Left renal cortex interstitium (tissue), 4 donors: ENCODE results near the gene CALML4. TPM values are rescaled to one million over a fixed set of nuclear protein-coding genes. Genes with fewer than 3 reads are reported as not detected.
"Not testable (repeated sequence)": the region's sequence is repeated elsewhere in the genome, so short reads cannot be mapped to it uniquely, and the experiment has no call there.

Experiments used
- DNase-seq, 4 donors: peaks; one replicate each; pipeline ENCODE4 v3.0.0-alpha.2; 2013; ENCODE audit warnings: low read depth in 4 of 4, low spot score in 2 of 4, missing footprints in 1 of 4
- polyA plus RNA-seq, 4 donors: library from polyadenylated mRNA; unstranded; fragments of 120-200 nt; gene quantifications; one replicate each; pipeline ENCODE4 v1.2.1, GENCODE V29; 2013; ENCODE audit not compliant: insufficient read length in 4 of 4

CALML4 gene, protein sequence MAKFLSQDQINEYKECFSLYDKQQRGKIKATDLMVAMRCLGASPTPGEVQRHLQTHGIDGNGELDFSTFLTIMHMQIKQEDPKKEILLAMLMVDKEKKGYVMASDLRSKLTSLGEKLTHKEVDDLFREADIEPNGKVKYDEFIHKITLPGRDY
- 10 to 100 TPM; 23.5 to 42.3 (median 32.7) TPM for polyA plus RNA-seq

DNA sequence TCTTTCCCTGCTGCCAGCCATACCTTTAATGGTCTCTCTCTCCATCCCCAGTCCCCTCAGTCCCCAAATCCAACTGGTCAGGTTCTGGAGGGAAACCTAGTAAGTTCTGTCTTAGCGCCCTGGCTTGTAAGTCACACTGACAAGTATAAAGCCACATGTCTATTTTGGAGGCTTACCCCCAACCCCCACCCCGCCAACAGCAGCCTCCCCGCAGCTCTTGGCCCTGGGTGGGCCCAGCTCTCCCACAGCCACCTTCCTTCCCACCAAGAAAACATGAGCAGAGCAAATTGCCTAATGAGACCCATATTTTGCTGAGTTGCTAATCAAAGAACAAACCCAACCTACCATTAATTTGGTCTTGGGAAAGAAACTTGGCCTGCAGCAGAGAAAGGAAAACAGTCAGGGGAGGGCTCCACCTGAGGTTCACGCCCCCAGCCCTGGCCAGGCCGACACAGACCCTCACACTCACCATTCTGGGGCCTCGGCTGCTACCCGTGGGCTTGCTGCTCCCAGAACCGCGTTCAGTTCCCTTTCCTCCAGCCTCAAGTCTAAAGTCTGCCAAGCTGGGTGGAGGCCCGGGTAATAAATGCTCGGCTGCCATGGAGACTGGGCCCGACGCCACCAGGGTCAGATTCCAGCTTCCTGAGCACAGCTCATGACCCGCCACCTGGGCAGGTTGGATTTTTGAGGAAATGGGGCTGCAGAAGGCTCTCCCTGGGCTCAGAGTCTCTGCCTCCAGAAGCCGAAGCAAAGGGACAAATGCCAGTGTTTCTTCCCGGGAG lies at the start of gene CALML4:
Gene CALML4, minus strand, starts transcription at position 557 of the 782 bp plus-strand sequence. Its CDS starts 85 bp downstream, at position 472.
- peak in 1 of 4 donors; percentile 67 for DNase-seq

DNA sequence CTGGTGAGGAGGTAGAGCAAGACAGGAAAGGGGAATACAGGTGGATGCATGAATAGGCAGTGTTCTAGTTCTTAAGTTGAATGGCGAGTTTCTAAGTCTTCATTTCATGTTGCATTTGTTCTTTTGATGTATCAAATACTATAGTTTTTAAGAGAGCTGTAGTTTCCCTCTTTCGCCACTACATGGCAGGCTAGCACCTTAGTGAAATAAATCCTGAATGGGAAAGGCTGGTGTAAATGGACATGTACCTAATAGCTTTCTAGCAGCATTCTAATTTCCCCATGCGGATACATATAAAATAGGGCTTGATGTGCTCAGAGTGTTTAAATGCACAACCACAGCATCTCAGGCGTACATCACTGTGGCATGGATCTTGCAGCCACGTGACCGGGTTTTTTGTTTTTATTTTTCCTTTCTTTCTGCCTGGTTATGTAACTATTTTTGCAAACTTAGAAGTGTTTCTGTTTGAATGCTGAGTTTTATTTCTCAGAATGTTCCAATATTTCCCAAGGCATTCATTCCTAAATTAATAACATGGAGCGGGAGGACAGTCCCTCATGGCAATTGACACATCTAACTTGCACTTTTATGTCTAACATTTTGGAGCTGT lies 47.9 kb upstream of the CALML4 start:
- DNase-seq = peak in 1 of 4 donors; percentile 69

DNA sequence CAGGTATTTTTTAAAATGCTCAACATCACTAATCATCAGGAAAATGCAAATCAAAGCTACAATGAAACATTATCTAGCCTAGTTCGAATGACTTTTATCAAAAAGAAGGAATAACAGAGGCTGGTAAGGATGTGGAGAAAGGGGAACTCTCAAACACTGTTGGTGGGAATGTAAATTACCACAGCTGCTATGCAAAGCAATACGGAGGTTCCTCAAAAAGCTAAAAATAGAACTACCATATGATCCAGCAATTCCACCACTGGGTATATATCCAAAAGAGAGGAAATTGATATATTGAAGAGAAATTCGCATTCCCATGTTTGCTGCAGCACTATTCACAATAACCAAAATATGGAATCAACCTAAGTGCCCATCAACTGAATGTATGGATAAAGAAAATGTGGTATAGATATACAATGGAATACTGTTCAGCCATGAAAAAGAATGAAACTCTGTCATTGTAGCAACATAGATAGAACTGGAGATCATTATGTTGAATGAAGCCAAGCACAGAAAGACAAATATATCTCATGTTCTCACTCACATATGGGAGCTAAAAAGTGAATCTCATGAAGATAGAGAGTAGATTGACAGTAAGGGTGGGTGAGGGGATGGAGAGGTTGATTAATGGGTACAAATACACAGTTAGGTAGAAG lies 44.1 kb upstream of the CALML4 start:
- no peak for DNase-seq

DNA sequence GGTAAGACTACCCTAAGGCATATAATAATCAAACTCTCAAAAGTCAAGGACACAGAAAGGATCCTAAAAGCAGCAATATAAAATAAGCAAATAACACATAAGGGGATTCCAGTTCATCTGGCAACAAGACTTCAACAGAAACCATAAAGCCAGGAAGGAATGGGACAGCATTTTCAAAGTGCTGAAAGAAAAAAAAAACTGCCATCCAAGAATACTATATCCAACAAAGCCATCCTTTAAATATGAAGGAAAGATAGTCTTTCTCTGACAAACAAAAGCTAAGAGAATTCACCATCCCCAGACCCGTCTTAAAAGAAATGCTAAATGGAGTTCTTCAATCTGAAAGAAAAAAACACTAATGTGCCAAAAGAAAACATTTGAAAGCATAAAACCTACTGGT lies 39.1 kb upstream of the CALML4 start:
- no peak for DNase-seq

DNA sequence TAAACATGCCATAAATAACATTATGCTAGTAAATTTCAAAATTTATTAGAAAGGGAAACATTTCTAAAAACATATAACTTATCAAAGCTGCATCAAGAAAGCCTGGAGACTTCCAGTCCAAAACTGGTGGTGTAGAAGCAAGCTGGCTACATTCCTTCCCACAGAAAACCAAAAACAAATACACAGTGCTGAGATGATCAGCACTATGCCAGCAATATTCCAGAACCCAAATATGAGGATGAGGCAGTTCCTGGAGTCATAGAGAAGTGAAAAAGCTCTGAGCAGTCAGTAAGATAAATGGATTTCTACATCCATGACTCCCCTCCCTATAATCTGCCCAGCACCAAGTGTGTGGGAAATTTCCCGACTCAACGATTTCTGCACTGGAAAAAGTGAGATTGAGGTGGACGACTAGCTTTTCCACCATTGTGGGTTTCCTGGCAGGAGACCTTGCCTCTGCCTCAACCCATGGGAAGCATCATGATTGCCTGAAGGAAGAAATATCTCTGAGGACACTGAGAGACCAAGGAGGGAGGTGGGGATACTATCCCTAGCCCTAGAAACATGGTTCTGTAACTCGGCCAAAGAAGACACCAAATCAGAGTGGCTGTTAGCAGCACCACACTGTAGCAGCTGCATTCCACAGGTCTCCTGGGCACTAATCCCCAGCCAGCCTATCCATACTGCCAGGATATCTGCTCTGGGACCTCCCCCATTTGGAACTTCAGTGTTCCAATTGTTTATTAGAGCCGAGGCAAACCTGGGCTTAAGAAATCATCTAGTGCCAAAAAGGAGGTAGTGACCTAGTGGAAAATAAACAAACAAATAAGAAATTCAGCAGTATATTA lies 36.2 kb upstream of the CALML4 start:
- DNase-seq = no peak

DNA sequence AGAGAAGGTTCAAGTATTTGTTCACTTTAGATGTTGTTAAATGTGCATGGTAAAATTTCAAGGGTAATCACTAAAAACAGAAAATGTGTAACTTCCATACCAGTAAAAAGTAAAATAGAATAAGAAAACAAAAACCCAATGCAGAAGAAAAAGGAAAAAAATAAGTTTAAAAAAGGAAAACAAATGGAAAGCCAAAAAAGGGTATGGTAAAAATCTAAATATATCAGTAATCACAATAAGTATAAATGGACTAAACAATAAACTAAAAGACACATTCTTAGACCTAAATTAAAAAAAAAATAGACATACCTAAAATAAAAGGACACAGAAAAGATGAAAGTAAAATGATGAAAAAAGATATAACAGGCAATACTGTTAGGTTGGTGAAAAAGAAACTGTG lies 33.9 kb upstream of the CALML4 start:
- no peak for DNase-seq

DNA sequence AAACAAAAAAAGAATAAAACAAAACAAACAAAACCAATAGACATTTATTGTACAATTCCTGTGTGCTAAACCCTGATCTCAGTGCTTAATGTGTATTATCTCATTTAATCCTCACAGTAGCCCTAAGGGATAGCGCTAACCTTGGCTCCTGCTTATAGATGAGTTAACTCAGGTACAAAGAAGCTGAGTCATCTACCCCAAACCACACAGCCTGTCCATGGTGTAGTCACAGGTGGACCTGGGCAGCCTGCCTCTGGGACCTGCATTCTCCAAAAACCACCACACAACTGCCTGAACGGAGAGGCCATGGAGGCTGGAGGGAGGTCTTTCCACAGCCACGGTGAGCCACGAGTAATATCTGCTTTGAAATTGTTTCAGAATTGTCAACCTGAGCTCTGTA lies 29.9 kb upstream of the CALML4 start:
- DNase-seq = no peak

DNA sequence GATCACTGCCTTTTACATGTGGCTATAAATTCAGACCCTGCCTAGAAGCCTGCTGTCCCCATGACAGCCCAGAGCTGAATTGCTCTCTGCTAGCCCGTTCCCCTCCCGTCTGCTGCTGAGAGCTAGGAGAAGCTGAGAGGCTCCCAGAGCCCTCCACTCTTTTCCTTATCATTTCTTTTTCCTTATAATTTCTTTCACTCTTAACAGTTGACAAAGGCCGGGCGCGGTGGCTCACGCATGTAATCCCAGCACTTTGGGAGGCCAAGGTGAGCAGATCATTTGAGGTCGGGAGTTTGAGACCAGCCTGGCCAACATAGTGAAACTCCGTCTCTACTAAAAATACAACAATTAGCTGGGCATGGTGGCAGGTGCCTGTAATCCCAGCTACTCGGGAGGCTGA lies 29.4 kb upstream of the CALML4 start:
- not testable (repeated sequence) for DNase-seq

DNA sequence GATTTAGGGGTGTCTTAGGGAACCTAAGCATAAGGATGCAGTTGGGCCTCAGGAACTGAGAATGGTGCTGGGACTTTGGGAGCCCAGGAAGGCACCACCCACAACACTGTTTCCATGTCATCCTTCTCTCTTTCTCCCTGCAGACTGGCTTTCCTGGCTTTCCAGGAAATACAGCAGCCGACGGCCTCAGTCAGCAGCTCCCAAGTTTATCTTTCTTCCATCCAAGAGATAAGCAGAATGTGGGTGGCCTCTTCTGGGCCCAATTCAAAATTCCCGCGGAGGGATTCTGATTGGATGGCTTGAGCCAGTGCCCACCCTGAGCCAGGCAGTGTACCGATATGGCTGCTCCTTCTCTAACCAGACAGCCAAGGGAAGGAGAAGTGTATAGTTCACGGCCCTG lies 28.9 kb upstream of the CALML4 start:
- no peak for DNase-seq

DNA sequence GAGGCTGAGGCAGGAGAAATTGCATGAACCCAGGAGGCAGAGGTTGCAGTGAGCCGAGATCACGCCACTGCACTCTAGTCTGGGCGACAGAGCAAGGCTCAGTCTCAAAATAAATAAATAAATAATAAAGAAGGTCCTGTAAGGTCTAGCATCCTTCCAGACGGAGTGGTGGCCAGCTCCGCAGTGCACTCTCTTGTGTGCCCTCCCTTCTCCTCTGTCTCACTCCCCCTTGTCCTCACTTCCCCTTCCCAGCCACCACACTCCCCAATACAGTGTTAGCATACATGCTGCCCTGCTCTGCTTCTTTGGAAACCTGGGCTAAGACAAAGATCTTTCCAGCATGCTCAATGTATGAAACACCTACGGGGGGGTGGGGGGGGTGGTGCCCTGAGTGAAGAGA lies 27.8 kb upstream of the CALML4 start:
- no peak for DNase-seq

DNA sequence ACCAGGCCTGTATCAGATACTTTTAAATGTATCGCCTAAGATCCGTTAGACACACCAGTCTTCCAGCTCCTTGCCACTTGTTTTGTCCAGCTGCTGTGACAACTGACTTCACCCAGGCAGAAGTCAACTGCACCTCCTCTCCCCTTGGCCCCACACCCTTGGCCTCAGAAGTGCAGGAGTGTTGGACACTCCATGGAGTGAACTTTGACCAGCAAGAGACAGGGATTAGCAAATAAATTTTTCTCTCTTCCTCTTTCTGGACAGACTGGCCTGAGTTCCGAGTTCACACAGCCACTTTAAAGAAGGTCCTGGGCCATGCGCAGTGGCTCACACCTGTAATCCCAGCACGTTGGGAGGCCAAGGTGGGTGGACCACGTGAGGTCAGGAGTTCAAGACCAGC lies 27.3 kb upstream of the CALML4 start:
- no peak for DNase-seq

DNA sequence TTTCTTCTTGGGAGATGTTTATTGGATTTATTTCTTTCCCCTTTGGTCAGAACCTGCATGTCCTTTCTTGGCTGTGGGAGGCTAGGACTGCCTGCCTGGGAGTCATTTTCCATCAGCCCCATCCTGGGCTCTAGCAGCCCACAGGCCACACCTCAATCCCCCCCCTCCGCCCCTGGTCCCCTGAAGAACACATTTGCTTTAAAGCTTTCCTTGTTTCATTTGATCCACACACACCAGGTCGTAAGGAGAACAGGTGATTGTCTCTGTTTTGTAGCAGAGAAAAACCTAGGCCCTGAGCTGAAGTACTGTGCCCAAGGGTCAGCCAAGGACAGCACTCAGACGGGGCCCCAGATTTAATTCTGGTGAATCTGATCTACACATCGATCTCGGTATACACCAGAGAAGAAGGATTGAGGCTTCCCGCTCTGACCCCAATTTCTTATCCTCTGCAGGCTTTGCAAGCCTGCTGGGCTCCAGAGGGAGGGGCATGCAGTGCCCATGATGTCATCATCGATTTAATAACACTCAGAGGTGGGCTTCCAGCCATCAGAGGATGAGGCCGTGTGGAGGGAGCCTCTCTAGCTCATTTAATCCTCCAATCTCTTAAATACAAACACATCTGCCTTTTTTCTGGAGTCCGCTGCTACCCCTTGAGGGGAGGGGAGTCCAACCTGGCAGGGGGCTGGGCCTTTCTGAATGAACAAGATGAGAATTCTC lies 26.1 kb upstream of the CALML4 start:
- no peak for DNase-seq

DNA sequence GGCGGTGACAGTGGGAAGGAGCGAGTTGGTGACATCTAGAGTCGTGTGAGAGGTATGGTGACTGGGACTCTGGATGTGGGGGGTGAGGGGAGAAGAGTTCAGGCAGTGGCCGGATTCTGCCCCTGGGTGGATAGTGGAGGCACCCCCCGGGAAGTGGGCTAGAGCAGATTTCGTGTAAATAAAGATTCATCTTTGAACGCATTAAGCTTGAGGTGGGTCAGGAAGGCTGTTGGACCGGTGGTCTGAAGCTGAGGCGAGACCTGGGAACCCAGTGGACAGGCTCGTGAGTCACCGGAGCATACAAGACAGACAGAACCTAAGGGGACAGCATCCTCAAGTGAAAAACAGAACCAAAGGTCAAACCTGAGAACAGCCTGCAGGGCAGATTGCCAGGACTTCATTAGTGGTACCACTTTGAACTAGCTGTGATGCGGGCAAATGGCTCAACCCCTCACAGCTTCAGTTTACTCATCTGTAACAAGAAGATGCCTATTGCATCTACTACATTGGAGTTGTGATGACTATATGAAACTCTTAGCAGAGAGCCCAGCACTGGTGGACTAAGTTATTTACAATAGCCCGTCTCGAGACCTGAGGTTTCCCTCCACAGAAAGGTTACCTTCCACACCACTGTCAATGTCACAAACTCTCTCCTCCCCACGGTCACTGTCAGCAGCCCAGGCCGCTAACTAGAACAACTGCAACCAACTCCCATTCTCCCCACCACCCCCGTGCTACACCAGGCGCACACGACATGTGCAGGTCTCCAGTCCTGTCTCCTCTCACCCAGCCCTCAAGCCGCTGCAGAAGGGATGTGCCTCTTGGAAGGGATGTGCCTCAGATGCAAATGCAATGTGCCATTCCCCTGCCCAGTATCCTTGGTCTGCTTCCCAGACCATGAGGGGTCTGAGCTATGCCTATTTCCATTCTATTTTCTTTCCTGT lies 25.3 kb upstream of the CALML4 start:
- no peak for DNase-seq

DNA sequence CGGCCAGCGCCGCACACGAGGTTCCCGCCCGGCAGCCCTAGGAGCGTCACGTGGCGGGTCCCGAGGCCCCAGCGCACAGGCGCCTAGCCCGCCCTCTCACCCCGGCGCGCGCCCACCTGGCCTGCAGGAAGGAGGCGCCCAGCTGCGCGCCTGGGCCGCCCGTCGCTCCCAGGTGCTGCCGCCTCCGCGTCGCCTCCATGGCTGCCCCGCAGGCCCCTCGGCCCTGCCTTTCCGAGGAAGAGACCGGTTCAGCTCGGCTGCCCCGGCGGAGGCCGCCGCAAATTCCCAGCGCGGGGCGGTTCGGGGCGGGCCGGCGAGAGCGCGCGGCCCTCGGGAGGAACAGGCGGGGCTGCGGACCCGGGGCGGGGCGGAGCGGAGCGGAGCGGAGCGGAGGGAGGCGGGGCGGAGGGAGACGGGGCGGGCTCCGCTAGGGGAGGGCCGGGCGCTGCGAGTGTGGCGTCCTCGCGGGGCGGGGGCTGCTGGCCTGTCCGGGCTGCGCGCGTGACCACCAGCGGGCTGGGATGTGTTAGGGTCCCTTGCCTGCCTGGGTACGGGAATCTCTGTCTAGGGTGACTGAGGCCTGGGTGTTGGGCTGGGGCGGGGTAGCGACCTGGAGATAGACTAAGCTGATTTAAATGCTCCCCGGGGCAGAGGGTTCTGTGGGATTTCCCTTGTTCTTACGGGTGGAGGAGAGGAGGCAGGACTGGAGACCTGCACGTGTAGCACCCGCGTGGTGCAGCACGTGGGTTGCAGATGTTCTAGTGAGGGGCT lies 24.4 kb upstream of the CALML4 start, which contains the start of gene CLN6:
Gene CLN6, minus strand, starts transcription at position 343 of the 771 bp plus-strand sequence. Its CDS starts 144 bp downstream, at position 199.
- DNase-seq = peak in 1 of 4 donors; percentile 73

DNA sequence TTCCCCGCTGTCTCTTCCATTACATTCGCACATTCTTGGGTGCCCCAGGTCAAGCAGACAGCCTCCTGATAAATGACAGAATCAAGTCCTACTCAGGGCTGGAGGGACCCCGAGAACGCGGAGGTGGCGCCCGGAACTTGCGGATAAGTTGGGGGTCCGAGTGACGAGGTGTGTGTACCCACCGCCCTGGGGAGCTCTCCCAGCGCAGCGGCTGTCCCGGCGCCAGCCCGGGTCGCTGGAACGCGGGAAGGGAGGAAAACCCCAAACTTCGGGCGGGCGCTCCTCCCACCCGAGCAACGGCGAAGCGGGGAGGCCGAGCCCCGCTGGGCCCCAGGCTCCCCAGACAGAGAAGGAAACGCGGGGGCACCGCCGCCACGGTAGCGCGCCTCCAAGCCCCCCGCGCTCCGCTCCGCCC lies 23.8 kb upstream of the CALML4 start:
- no peak for DNase-seq

DNA sequence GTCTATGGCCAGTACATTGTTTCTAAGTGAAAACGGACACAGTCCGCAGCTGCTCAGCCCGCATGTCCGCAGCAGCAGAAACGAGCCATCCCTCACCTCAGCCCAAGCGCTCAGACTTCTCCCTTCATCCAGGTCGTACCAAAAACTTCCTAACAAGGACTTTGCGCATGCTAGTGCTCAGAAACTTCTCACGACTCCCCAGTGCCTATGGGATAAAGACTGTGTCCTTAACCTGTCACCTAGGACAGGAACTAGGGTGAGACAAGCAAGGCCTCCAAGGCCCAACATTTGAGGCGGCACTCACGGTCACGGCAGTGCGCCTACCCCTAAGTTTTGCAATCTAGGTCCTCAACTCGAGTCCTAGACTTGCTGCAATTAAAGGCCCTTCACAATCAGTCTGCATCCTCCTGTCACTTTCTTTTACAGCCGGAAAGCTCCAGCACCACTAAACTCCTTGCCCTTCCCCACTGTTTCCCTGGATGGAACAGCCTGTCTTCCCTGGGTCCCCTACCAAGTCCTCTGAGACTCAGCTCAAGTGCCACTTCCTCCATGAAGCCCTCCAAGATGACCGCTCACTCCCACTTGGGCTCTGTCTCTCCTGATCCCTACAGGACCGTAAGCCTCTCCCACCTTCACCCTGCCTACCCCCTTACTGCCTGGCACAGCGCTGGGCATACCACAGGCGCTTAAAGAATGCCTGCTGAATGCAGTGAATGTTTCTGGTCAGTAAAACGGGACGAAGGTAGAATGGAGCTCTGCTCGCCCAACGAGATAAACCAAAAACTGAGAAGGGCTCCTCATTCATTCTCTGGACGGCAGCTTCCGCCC lies 23.2 kb upstream of the CALML4 start:
- DNase-seq = no peak

DNA sequence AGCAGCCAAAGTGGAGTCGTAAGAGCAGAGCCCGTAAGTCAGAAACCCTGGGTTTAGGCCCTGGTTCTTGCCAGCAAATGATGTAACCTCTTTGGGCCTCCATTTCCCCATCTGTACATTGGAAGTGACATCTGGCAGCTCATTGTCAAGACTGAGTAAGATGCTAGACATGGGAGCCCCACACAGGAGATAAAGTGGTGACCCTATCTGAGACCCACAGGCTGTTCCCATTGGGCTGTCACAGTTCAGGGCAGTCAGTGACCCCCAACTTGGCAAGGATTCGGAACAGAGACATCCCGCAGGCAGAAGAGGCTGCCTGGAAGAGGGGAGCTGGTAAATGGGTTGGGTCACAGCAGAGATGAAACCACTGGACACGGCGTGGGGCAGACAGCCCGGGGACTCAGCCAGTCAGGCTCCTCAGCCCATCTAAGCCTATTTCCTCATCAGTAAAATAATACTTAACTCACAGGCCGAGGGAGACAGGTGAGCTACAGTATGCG lies 22.6 kb upstream of the CALML4 start:
- DNase-seq = no peak
